AG09319 (cell line): ENCODE measurements around the gene PERM1.

Experiments used
- DNase-seq: peaks from one replicate; pipeline ENCODE4 v3.0.0-alpha.2; 2010; ENCODE audit warnings: low read depth; ENCODE audit errors: extremely low read depth
- TF ChIP-seq, protein P1 (sequence below): IDR thresholded peaks from 2 replicates; pipeline ENCODE4 v1.5.1; 2011; ENCODE audit warnings: low read depth, mild to moderate bottlenecking, inconsistent platforms, low read length, moderate library complexity

Gene PERM1

DNA sequence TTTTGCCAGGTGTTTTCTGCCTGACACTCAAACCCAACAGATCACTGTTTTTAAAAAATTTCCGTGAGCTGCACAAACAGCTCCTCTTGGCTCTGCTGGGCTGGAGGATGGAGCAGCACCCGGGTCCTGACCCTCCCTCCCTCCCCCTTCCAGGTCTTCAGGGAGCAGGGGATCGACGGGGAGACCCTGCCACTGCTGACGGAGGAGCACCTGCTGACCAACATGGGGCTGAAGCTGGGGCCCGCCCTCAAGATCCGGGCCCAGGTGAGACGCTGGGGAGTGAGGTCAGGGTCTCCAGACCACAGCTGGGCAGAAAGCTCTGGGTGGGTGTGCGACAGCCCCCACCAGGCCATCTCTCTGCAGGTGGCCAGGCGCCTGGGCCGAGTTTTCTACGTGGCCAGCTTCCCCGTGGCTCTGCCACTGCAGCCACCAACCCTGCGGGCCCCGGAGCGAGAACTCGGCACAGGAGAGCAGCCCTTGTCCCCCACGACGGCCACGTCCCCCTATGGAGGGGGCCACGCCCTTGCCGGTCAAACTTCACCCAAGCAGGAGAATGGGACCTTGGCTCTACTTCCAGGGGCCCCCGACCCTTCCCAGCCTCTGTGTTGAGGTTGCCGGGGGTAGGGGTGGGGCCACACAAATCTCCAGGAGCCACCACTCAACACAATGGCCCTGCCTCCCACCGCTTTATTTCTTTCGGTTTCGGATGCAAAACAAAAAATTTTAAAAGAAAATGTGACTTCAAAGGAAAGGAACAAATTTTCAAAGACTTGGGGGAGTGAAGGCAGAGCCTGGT lies 38.1 kb downstream of the PERM1 start:
- TF ChIP-seq, protein P1, sequence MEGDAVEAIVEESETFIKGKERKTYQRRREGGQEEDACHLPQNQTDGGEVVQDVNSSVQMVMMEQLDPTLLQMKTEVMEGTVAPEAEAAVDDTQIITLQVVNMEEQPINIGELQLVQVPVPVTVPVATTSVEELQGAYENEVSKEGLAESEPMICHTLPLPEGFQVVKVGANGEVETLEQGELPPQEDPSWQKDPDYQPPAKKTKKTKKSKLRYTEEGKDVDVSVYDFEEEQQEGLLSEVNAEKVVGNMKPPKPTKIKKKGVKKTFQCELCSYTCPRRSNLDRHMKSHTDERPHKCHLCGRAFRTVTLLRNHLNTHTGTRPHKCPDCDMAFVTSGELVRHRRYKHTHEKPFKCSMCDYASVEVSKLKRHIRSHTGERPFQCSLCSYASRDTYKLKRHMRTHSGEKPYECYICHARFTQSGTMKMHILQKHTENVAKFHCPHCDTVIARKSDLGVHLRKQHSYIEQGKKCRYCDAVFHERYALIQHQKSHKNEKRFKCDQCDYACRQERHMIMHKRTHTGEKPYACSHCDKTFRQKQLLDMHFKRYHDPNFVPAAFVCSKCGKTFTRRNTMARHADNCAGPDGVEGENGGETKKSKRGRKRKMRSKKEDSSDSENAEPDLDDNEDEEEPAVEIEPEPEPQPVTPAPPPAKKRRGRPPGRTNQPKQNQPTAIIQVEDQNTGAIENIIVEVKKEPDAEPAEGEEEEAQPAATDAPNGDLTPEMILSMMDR: no peak
- DNase-seq: no peak

DNA sequence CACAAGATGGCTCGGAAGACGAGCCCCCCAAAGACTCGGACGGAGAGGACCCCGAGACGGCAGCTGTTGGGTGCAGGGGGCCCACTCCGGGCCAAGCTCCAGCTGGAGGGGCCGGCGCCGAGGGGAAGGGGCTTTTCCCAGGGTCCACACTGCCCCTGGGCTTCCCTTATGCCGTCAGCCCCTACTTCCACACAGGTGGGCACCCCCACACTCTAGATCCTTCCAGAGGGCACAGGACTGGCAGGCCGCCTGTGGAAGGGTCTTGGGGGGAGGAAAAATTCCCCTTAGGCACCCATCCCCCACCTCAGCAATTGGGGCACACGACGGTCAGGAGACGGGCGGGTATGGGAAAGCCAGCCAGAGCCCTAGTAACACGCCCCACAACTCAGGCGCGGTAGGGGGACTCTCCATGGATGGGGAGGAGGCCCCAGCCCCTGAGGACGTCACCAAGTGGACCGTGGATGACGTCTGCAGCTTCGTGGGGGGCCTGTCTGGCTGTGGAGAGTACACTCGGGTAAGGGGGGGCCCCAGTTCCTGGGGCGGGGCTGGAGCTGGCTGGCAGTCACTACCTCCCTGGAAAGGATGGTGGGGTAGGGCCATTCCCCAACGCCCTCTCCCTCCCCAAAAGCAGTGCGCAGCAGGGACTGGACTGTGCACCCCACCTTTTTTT lies 38.9 kb downstream of the PERM1 start:
- TF ChIP-seq, protein P1: no peak
- no peak for DNase-seq

DNA sequence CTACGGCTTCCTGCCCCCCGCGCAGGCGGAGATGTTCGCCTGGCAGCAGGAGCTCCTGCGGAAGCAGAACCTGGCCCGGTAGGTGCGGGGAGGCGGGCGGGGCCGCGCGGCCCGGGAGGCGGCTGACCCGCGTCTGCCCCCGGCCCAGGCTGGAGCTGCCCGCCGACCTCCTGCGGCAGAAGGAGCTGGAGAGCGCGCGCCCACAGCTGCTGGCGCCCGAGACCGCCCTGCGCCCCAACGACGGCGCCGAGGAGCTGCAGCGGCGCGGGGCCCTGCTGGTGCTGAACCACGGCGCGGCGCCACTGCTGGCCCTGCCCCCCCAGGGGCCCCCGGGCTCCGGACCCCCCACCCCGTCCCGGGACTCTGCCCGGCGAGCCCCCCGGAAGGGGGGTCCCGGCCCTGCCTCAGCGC lies 39.5 kb downstream of the PERM1 start:
- DNase-seq: no peak
- TF ChIP-seq, protein P1: no peak

DNA sequence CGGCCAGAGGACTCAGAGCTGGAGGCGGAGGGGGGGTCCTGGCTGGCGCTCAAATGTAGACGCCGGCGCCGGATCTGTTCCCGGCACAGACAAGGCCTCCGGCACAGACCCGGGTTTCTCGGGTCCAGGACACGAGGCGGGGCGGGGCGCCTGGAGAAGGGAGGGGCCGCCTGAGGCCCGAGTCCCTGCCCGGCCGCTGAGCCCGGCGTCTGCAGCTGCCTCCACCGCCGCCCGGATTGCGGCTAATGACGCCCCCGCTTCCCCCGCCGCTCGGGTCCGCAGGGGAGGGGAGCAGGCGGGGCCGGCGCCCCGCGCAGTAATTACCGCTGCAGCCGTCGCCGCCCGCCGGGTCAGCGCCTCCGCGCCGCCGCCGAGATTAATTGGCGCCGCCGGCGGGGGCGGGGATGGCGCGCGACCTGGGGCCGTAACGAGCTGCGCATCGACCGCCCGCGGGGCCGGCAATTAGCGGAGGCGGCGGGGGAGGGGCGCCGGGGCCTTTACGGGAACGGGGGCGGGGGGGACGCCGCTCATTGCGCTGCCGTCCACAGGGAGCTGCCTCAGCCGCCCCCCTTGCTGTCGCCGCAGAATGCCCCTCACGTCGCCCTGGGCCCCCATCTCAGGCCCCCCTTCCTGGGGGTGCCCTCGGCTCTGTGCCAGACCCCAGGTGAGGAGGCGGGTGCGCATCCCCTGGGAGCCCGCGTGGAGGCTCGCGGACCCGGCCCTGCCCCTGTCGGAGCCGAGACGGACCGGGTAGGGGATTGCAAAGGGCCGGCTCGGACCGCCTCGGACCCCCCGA lies 40.1 kb downstream of the PERM1 start:
- TF ChIP-seq, protein P1: no peak
- peak; percentile 29 for DNase-seq

DNA sequence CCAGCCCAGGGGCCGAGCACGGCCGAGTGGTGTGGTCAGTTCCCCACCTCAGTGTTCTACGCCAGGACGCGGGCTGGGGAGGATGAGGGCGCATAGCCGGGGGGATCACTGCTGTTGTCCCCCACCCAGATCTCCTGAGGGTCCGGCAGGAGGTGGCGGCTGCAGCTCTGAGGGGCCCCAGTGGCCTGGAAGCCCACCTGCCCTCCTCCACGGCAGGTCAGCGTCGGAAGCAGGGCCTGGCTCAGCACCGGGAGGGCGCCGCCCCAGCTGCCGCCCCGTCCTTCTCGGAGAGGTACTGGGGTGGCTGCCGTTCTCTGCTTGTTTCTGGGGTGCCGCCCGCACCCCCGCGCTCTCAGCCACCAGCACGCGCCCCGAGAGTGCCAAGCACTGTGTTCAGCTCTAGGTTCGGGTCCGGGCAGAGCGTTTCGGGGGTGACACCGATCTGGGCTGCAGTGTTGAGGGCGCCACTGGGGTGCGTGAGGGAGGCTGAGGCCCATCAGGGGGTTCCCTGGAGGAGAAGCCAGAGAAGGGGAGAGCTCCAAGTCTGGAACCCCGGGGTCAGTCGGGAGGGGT lies 40.8 kb downstream of the PERM1 start:
- DNase-seq: no peak
- TF ChIP-seq, protein P1: no peak

DNA sequence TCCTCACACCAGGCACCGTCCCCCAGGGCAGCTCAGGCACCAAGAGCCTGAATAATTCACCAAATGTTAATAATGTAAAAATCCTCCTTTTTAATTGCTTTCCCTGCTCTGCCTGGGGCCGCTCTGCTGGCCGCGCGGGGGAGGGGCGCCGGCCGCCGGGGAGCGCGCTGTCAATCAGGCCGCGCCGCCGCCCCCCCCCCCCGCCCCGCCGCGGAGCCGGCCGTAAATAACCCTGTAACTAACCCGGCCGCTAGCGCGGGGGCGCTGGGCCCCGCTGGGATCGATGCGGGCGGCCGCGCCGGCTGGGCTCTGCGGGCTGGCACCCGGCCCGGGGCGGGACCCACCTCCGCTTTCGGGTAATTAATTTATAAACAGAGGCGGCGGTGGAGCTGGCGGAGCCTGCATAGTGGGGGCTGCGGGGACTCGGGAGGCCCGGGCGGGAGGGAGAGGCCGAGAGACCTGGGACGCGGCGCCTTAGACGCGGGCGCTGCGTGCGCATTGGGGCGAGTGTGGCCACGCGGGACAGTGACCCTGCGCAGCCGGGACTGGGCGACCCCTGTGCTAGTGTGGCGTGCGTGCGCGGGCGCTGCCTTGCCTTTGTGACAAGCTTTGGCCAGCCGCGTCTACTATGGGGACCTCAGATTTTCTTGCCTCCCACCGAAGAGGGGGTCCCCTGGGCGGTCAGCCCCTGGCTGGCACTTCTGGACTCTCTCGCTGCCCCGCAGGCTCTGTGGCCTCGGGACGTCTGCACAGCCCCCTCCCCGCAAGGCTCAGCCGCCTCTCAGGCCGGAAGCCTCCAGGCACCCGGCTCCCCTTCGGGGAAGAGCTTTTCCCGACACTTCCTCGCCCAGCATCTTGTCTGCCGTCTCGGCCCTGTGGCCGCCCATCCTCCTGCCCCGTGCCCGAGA lies 41.5 kb downstream of the PERM1 start:
- DNase-seq: peak; percentile 47
- TF ChIP-seq, protein P1: no peak
